CD14-positive monocyte (primary cell): Measurements from ENCODE around the gene SCD5. TPM values are rescaled to one million over a fixed set of nuclear protein-coding genes. Genes with fewer than 3 reads are reported as not detected.

Experiments
- DNase-seq, 3 donors: peaks; one replicate each; pipeline ENCODE4 v3.0.0-alpha.2; 2011 to 2022
- H2AFZ ChIP-seq: 2 replicates; pipeline ENCODE4 v1.6.0; 2012; ENCODE audit warnings: mild to moderate bottlenecking, low read depth, low read length, inconsistent platforms; ENCODE audit not compliant: insufficient read depth, poor library complexity, severe bottlenecking
- H3K27ac ChIP-seq, 2 donors: 1 replicate in 1 of 2; 2 replicates in 1 of 2; pipeline ENCODE4 v1.5.1; 2012 to 2013; ENCODE audit warnings: low read length in 2 of 2, control low read depth in 1 of 2, inconsistent platforms in 1 of 2, low read depth in 1 of 2, mild to moderate bottlenecking in 1 of 2
- H3K27me3 ChIP-seq, 2 donors: one replicate each; pipeline versions ENCODE4 v1.6.0 to v1.6.1; 2011 to 2013; ENCODE audit warnings: low read length in 2 of 2; ENCODE audit not compliant: control insufficient read depth in 2 of 2, insufficient read depth in 2 of 2
- H3K36me3 ChIP-seq, 2 donors: replicated peaks in 1 of 2; 1 replicate in 1 of 2; 2 replicates in 1 of 2; pipeline versions ENCODE4 v1.5.1 to v1.6.1; 2012 to 2013; ENCODE audit warnings: low read length in 2 of 2, control low read depth in 1 of 2, inconsistent platforms in 1 of 2, mild to moderate bottlenecking in 1 of 2; ENCODE audit not compliant: insufficient read depth in 2 of 2, control insufficient read depth in 1 of 2
- H3K4me1 ChIP-seq, 2 donors: 1 replicate in 1 of 2; 2 replicates in 1 of 2; pipeline versions ENCODE4 v1.5.1 to v1.6.1; 2012 to 2013; ENCODE audit warnings: low read length in 2 of 2, control low read depth in 1 of 2, inconsistent platforms in 1 of 2, mild to moderate bottlenecking in 1 of 2, moderate library complexity in 1 of 2; ENCODE audit not compliant: insufficient read depth in 2 of 2, control insufficient read depth in 1 of 2
- H3K4me2 ChIP-seq: replicated peaks from 2 replicates; pipeline ENCODE3; 2012; ENCODE audit warnings: low read length, moderate library complexity, mild to moderate bottlenecking; ENCODE audit not compliant: poor library complexity, severe bottlenecking; ENCODE audit errors: extremely low read depth
- H3K4me3 ChIP-seq, 3 experiments: fragments of 200-600 bp in 1 of 3; sonication (generic) in 1 of 3; replicated peaks in 1 of 3; 1 replicate in 2 of 3; 2 replicates in 1 of 3; pipeline ENCODE4 v1.5.1; 2011 to 2013; ENCODE audit warnings: low read length in 3 of 3, mild to moderate bottlenecking in 3 of 3, control low read depth in 2 of 3, low read depth in 2 of 3, inconsistent platforms in 1 of 3, moderate library complexity in 1 of 3
- H3K79me2 ChIP-seq: 2 replicates; pipeline ENCODE4 v1.6.0; 2012; ENCODE audit warnings: mild to moderate bottlenecking, control low read depth, inconsistent platforms, low read length, moderate library complexity; ENCODE audit not compliant: insufficient read depth
- H3K9ac ChIP-seq: 2 replicates; pipeline ENCODE4 v1.6.0; 2017; ENCODE audit warnings: low read length, mild to moderate bottlenecking; ENCODE audit not compliant: insufficient read depth, poor library complexity, severe bottlenecking
- H3K9me3 ChIP-seq, 2 donors: replicated peaks in 1 of 2; 1 replicate in 1 of 2; 2 replicates in 1 of 2; pipeline versions ENCODE4 v1.5.1 to v1.6.1; 2012 to 2013; ENCODE audit warnings: low read length in 2 of 2, control low read depth in 1 of 2; ENCODE audit not compliant: control insufficient read depth in 1 of 2, insufficient read depth in 1 of 2
- H4K20me1 ChIP-seq: 2 replicates; pipeline ENCODE4 v1.6.0; 2012; ENCODE audit warnings: mild to moderate bottlenecking, low read length, control low read depth, moderate library complexity; ENCODE audit not compliant: insufficient read depth
- H3K27ac Mint-ChIP-seq, 7 donors: one replicate each; pipeline ENCODE4 v1.8.0; 2020; ENCODE audit warnings: mild to moderate bottlenecking in 7 of 7, mixed read lengths in 7 of 7, moderate library complexity in 6 of 7, inconsistent platforms in 2 of 7
- H3K27me3 Mint-ChIP-seq, 3 donors: one replicate each; pipeline ENCODE4 v1.8.0; 2021 to 2022; ENCODE audit warnings: low read depth in 3 of 3, mild to moderate bottlenecking in 3 of 3, mixed read lengths in 3 of 3, moderate library complexity in 3 of 3, inconsistent platforms in 1 of 3
- H3K36me3 Mint-ChIP-seq, 2 donors: one replicate each; pipeline ENCODE4 v1.8.0; 2020; ENCODE audit warnings: mixed read lengths in 2 of 2, inconsistent platforms in 1 of 2, mild to moderate bottlenecking in 1 of 2
- H3K4me1 Mint-ChIP-seq: one replicate; pipeline ENCODE4 v1.8.0; 2020; ENCODE audit warnings: mild to moderate bottlenecking, mixed read lengths
- H3K4me3 Mint-ChIP-seq, 2 donors: one replicate each; pipeline ENCODE4 v1.8.0; 2020; ENCODE audit warnings: mild to moderate bottlenecking in 2 of 2, mixed read lengths in 2 of 2, moderate library complexity in 1 of 2
- H3K9me3 Mint-ChIP-seq, 7 donors: one replicate each; pipeline ENCODE4 v1.8.0; 2020 to 2022; ENCODE audit warnings: mixed read lengths in 7 of 7, mild to moderate bottlenecking in 6 of 7, moderate library complexity in 6 of 7, inconsistent platforms in 2 of 7
- CTCF ChIP-seq: fragments of 200-600 bp; IDR thresholded peaks from one replicate; pipeline ENCODE4 v1.8.0; 2022; ENCODE audit warnings: antibody characterized with exemption, mild to moderate bottlenecking
- WGBS: methylation state at CpG from one replicate; pipeline ENCODE4 v1.1.5; 2013; ENCODE audit warnings: missing lambda C conversion rate; ENCODE audit not compliant: insufficient coverage; 5-methylcytosine and 5-hydroxymethylcytosine counted together
- intact Hi-C, 2 donors: fragments of 100-400 bp; cut with micrococcal nuclease; formaldehyde crosslinking; loops; one replicate each; pipeline versions ENCODE4 v1.15.0 to v1.15.1; 2023
- polyA plus RNA-seq, 3 donors: library from polyadenylated mRNA; depleted of rRNA in 1 of 3; unstranded in 2 of 3; stranded (reverse) in 1 of 3; fragments of 300-500 nt in 2 of 3; fragments of >200 nt in 1 of 3; fragmentation: Illumina TruSeq in 2 of 3; gene quantifications; 1 replicate in 2 of 3; 2 replicates in 1 of 3; pipeline ENCODE4 v1.2.3, GENCODE V29; 2012 to 2021

The SCD5 gene
- polyA plus RNA-seq, 3 donors = 0.28 to 1.3 (median 0.61) TPM

- Mint-ChIP-seq H3K27me3 (peaks cover 0 to 3% (median 0%) of the 10 kb centered on the region in 3 donors), H3K27ac (no peak overlapping the region), H3K4me3 (no peak overlapping the region), H3K36me3 (no peaks in the 10 kb centered on the region), H3K9me3 (no peaks in the 10 kb centered on the region), H3K4me1 (no peaks in the 10 kb centered on the region)
- H3K27me3 ChIP-seq = no peaks in the 10 kb centered on the region
- no peak for TF ChIP-seq CTCF
- DNase-seq = no peak
- WGBS = 80% methylated on average over 1 of the region's 2 CpGs
- no peak overlapping the region for H3K4me3 ChIP-seq
- no peaks in the 10 kb centered on the region for H4K20me1 ChIP-seq
- H3K4me2 ChIP-seq = no peak overlapping the region
- no peaks in the 10 kb centered on the region for H3K4me1 ChIP-seq
- intact Hi-C loops = no loop called here
- no peaks in the 10 kb centered on the region for H3K36me3 ChIP-seq
- no peak overlapping the region for H3K27ac ChIP-seq
- no peaks in the 10 kb centered on the region for H3K79me2 ChIP-seq
- no peak overlapping the region for H2AFZ ChIP-seq
- no peak overlapping the region for H3K9ac ChIP-seq
- H3K9me3 ChIP-seq = no peaks in the 10 kb centered on the region
Measured at GRCh38 chr4:82691431-82691830, 107.2 kb downstream of the SCD5 start.

- 100% methylated on average over 4 of the region's 6 CpGs for WGBS
- Histone ChIP-seq H3K79me2 (no peaks in the 10 kb centered on the region), H3K27me3 (no peaks in the 10 kb centered on the region), H3K4me1 (no peaks in the 10 kb centered on the region), H2AFZ (no peak overlapping the region), H3K4me2 (no peak overlapping the region), H3K36me3 (no peaks in the 10 kb centered on the region), H4K20me1 (no peaks in the 10 kb centered on the region), H3K4me3 (no peak overlapping the region), H3K27ac (no peak overlapping the region), H3K9ac (no peak overlapping the region), H3K9me3 (no peaks in the 10 kb centered on the region)
- H3K4me3 Mint-ChIP-seq = no peak overlapping the region
- H3K4me1 Mint-ChIP-seq = no peaks in the 10 kb centered on the region
- H3K27ac Mint-ChIP-seq = no peak overlapping the region
- H3K9me3 Mint-ChIP-seq = peaks cover 0 to 1% (median 0%) of the 10 kb centered on the region in 7 donors
- TF ChIP-seq CTCF = no peak
- H3K27me3 Mint-ChIP-seq = peaks cover 0 to 6% (median 0%) of the 10 kb centered on the region in 3 donors
- no peaks in the 10 kb centered on the region for H3K36me3 Mint-ChIP-seq
- no peak for DNase-seq
- intact Hi-C loops = no loop called here
Measured at GRCh38 chr4:82688091-82688795, 110.4 kb downstream of the SCD5 start.
